Measurements from ENCODE around the gene PEX5L.

DNA sequence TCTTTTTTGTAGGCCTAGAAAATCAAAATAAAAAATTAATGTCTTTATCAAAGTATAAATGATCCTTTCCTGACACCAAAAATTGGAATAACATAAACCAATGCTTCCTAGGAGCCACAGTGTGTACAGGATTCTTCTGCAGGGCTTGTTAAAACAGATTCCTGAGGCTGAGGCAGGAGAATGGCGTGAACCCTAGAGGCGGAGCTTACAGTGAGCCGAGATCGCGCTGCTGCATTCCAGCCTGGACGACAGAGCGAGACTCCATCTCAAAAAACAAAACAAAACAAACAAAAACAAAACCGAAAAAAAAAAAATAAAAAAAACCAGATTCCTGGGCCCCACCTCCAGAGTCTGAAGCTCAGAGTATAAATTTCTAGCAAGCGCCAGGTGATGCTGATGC lies 78.0 kb downstream of the PEX5L start:
- TF ChIP-seq, protein P1, sequence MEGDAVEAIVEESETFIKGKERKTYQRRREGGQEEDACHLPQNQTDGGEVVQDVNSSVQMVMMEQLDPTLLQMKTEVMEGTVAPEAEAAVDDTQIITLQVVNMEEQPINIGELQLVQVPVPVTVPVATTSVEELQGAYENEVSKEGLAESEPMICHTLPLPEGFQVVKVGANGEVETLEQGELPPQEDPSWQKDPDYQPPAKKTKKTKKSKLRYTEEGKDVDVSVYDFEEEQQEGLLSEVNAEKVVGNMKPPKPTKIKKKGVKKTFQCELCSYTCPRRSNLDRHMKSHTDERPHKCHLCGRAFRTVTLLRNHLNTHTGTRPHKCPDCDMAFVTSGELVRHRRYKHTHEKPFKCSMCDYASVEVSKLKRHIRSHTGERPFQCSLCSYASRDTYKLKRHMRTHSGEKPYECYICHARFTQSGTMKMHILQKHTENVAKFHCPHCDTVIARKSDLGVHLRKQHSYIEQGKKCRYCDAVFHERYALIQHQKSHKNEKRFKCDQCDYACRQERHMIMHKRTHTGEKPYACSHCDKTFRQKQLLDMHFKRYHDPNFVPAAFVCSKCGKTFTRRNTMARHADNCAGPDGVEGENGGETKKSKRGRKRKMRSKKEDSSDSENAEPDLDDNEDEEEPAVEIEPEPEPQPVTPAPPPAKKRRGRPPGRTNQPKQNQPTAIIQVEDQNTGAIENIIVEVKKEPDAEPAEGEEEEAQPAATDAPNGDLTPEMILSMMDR (IDR thresholded peaks at IDR 0.05) = no peak
- no peak for TF ChIP-seq ZFX (IDR thresholded peaks at IDR 0.05; ENCODE audit: borderline replicate concordance)

Data from 22Rv1 (cell line).